DMS79 treated with DMSO at 0.1 percent for 48 hours (cell line): ENCODE measurements around the gene GAST.

Experiments
- DNase-seq: peaks from one replicate; lab custom pipeline; 2025; lab: John Stamatoyannopoulos, UW

The GAST gene

DNA sequence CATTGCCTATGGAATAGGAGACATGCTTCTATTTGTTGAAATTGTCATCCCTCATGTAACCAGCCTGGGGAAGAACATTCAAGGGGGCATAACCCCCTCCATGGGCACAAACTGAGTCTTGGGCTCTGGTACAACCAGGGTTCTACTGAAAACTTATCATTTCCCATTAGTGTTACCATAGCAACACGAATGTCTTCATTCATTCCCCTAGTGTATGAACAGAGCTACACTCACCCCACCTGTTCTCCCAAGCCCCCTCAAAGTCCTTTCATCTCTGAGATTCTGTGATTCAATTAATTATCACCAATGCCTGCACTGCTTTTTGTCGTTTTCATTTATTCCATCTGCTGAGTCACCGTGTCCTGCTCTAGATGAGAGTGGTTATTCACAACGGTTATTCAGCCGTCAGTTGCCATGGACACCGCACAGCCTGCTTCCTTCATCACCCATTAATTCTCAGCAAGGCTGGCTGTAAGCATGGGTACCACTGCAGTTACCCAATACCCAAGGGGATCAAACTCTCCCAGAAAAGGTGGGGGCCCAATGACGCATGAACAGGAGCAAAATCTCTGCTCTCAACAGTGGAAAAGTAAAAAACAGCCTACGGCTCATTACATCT lies 1.6 kb upstream of the GAST start:
- DNase-seq, result peak; percentile 59

DNA sequence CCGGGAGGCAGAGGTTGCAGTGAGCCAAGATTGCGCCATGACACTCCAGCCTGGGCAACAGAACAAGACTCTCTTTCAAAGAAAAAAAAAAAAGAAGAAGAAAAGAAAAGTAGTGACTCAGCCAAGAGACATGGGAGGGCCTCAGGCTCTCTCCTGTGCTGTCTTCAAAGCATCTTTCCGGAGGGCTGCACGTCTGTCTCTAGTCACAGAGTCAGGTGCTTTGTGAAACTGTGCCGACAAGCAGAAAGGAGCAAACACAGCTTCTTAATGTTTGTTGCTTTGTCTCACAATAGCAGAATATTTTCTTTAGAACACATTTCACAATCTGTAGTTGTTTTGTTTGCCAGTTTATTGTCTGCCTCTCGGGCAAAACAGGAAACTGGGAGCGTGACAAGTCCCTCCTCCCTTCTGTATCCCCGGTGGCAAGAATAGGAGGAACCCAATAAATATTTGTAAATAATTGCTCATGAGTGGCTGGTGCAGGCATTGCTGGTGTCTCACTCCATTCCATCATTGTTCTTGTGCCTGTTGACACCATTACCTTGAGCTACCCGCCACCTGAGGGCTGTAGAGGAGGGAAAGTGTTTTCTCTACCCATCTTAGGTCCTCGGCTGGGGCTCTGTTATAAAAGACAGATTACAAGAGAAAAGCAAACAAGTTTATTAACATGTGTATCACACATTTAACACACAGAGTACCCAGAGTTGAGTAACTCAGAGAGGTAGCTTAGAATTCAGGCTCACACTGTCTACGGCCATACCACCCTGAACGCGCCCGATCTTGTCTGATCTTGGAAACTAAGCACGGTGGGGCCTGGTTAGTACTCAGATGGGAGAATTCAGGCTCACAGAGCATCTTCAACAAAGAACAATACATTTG lies 5.5 kb downstream of the GAST start:
- DNase-seq, result no peak

DNA sequence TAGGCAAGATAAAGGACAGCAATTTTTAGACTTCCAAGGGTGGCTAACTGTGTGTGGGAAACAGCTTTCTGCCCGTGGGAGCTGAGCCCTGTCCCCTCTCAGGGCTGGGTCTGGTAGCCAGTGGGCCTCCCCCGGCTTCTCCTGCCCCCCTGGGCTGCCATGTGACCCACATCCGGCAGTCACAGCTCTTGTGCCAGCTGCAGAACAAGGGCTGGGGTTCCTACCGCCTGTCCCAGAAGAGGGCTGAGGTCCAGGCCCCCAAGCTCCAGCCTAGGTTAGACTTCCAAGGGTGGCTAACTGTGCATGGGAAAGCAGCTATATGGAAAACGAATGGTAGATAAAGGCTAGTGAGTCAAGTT lies 6.1 kb downstream of the GAST start:
- no peak for DNase-seq

DNA sequence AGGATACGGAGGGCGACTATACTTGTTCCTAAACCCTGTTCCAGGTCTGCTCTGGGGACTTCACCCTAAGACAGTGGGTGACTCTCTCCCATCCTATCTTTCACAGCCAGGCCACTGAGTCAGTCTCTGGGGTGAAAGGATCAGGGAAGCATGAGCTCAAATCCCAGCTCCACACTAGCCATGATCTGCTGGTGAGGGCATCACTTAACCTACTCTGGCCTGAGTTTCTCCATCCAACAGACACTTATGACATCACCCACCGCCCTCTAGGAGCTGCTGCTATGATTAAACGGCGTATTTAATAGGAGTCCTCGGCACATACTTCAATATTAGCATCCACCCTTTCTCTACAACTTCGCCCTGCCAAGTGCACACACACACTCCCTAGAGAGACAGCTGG lies 10.1 kb downstream of the GAST start:
- DNase-seq, result no peak

DNA sequence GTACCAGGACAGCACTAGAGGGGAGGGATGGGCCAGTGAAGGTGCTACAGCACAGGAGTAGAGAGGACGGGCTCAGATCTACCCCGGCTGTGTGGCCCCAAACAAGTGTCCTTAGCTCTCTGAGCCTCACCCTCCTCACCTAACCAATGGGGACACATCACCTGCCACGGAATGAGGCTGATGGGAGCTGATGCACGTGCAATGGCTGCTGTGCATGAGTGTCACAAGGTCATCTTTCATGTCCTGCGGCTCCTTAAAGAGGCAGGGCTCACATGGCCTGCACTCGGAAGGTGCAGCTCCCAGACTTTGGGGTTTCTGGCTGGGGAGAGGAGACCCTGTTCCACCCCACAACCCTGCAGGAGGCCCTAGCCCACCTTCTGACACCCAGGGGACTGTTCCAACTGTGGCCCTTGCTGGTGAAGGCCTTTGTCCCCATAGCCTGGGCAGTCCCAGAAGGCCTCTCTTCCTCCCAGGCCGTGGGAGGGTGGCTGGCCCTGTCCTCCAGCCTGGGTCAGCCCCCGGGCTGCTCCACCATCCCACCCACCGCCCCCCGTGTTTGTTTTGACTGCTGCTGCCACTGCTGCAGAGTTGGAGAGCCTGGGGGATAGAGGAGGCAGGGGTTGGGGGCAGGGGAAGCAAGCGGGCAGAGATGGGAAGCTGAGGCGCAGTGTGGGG lies 11.8 kb downstream of the GAST start:
- no peak for DNase-seq

DNA sequence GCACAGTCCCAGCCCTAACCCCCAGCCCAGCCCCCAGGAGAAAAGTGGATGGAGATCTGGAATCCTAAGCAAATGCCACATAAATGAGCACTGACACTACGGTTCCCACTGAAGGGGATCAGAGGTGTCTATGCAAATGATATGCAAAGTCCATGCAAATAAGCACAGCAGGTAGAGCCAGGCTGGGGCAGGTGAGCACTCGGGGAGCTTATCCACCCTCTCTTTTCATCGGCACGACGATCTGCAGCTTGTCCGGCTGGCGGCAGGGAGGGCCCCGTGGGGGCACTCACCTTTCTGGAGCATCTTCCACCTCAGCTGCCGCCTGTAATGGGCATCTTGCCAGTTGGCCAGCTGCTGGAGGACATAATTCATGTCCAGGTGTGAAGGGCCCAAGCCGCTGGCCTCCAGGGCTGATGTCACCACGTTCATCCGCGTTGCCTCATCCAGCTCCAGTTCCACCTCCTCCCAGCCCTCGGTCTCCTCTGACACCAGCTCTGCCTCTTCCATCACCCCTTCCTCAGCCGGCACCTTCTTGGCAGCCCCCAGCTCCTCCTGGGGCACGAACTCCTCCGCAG lies 12.4 kb downstream of the GAST start:
- DNase-seq, result peak; percentile 19

DNA sequence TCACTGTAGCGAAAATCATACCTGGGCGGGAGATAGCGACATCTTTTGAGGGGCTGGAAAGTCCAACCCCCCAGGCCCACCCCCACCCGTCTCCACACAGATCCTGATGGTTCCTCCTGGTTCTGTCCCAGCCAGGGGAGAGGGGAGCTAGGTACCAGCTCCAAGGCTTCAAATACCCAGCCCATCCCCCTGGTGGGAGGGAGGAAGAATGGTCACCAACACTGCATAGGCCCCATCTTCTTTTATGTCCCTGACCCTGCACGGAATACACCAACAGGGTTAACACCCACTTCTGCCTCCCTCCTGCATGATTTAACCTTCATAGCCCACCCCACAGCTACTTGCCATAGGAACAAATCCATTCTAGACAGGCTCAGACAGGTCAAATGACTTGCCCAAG lies 13.0 kb downstream of the GAST start:
- DNase-seq, result no peak

DNA sequence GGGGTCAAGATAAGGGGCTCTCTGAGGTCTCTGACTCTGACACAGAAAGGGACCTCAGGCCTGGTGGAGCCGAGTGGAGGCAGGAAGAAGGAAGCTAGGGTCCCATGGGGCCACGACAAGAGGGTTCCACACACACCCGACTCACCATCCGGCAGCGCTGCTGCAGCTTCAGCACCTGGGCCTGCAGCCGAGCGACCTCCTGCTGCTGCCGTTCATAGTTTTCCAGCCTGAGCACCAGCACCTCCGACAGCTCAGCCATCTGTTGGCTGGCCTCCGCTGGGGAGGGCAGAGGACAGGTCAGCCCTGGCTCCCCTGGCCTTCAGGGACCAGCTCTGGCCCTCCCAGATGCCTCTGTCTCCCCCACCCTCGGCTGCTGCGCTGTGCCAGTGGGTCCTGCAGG lies 15.9 kb downstream of the GAST start:
- DNase-seq, result no peak

DNA sequence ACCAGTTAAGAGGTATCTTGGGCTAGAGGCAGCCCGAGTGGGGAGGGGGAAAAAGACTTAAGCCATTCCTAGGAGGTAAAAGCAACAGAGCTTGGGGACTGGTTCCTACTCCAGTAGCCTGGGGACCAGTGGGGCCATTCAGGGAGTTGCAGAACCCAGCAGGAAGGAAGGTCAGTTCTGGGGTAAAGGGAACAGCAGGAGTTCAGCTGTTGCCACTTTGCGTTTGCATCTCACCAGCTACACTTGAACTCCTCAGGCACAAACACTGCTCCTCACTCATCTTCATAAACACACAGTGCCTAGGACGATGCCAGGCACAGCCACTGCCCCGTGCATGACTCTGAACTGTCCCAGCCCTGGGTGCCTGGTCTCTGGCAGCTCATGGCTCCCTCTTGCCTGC lies 18.3 kb downstream of the GAST start:
- DNase-seq, result no peak

DNA sequence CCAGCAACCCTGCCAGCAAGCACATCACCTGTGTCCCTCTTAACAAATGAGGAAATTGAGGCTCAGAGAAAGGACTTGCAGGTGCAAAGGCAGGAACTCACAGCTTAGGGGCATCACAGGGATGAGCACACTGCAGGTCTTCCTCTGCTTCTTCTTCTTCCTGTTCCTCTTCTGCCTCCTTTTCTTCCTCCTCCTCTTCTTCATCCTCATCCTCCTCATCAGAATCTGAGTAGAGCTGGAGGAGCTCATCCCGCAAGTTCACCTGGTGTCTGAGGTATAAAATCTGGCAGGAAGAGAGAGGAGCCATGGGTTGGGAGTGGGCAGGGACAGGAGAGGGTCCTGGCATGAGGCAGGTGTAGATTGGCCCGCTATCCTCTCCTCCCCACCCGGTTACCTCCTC lies 19.7 kb downstream of the GAST start:
- DNase-seq, result no peak

DNA sequence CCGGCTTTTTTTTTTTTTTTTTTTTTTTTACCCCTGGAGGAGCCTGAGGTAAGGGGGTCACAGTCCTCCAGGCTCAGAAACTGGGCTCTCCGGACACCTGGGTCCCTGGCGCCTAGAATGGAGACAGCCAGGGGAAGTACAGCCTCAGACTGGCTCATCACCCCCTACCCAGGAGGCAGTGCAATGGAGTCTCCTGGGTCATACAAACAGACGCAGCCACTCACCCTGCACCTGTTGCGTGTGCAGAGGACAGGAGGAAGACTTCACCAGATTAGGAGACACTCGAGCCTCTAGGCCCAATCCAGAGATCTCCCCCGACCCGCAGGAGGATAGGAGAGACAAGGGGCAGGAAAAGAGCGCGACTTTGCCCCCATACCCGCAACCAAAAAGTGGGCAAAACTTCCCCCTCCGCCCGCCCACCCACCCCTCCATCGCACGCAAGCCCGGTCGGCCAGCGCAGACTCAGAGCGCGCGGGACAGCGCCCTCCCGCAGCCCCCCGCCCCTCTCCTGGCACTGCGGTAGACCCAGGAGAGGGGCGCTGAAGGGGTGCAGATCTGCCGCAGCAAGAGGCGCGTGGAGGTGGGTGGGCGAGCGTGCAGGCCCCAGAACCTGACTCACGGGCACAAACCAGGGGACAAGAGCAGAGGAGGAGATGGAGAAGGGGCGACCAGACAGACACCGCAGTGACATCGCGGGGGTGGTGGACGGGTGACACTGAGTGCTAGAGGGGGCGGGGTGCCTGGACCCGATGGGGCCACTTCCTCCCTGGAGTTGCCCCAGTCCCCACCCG lies 21.4 kb downstream of the GAST start:
- no peak for DNase-seq

DNA sequence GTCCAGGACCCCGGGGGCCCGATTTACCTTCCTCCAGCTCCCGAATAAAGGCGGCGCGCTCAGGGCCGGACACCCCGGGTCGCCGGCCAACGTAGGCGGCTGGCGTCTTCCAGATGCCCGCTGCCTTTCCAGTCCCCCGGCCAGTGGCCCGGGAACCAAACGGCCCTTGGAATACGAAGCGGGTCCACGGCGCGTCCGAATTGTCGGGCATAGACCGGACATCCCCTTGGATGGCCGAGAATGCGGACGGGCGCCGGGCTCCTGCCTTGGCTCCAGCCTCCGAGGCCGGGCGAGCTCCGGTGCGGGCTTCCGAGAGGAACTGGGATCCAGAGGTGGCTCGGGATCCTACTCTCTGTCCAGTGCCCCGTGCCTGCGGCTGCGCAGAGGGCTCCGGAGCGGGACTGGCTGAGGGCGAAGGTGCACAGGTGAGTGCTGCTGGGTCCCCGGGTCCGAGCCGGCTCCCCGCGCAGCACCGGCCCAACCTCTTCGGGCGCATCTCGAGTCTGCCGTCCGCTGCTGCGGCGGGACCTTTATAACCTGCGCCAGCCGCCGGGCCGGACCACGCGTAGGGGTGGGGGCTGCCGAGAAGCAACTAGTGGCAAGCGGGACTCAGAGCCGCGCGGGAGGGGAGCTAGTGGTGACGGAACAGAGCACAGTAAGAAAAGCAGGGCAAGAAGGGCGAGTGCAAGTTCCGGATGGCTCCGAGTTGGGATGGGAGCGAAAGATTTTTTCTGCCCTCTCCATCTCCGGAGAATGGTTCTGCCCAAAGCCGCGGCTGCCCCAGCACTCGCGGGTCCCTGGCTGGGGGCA lies 22.2 kb downstream of the GAST start, which contains the start of gene HAP1:
HAP1 (minus strand) TSS at position 505 of the 810 bp plus-strand sequence; CDS start at position 496, 9 bp downstream.
- peak; percentile 50 for DNase-seq

DNA sequence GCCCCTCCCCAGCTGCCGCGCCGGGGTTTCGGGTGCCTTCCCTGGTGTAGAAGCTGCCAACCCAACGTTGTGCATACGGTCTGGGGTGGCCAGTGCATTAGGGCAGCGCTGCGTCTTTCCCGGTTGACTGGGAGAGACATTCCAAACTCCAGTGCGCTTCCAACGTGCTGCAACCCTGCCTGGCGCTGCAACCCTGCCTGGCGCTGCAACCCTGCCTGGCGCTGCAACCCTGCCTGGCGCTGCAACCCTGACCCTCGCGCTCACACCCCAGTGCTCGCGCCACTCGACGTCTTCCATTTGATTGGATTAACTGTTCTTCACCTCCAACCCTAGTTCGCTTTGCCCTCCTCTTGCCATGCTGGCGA lies 22.8 kb downstream of the GAST start:
- peak; percentile 39 for DNase-seq

DNA sequence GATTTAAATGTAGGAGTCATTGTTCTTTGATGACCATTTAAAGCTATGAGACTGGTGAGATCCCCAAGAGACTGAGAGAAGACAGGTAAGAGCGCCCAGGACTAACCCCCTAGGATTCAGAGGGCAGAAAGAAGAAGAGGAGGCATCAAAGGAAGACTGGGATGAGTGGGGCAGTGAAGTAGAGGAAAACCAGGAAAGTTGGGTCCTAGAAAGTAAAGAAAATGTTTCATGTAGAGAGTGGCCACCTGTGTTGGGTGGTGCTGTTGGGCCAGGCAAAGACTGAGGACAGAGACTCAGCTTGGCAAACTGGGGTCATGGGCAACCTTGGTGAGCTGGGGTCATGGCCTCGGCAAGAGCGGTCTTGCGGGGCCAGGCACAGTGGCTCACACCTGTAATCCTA lies 23.6 kb downstream of the GAST start:
- no peak for DNase-seq

DNA sequence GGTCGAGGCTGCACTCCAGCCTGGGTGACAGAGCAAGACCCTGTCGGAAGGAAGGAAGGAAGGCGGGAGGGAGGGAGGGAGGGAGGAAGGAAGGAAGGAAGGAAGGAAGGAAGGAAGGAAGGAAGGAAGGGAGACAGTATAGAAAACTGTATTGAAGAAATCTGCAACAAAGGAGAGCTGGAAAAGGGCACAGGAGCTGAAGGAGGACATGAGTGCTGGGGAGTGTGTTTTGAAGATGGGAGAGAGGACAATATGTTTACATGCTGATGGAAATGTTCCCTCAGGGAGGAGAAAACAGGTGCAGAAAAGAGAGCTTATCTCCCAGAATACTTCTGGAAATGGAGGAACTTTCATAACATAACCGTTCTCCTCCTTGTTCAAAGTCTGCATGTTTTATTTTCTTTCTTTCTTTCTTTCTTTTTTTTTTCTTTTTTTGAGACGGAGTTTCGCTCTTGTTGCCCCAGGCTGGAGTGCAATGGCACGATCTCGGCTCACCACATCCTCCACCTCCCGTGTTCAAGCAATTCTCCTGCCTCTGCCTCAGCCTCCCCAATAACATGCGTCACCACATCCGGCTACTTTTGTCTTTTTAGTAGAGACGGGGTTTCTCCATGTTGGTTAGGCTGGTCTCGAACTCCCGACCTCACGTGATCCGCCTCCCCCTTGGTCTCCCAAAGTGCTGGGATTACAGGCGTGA lies 25.0 kb downstream of the GAST start:
- DNase-seq, result no peak

DNA sequence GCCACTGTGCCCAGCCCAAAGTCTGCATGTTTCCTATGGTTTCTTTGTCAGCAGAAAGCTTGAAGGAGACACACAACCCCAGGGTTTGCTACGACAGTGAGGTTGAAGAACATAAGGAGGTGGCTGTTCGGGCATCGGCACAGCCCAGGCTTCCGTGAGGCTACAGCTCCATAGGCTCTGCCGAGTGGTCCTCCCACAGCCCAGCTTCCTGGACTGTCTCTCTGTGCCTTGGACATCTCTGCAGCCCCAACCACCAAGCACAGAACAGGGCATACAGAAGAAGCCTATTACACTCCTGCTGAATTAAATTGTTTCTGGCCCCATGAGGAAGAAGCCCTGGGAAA lies 25.5 kb downstream of the GAST start:
- DNase-seq, result no peak

DNA sequence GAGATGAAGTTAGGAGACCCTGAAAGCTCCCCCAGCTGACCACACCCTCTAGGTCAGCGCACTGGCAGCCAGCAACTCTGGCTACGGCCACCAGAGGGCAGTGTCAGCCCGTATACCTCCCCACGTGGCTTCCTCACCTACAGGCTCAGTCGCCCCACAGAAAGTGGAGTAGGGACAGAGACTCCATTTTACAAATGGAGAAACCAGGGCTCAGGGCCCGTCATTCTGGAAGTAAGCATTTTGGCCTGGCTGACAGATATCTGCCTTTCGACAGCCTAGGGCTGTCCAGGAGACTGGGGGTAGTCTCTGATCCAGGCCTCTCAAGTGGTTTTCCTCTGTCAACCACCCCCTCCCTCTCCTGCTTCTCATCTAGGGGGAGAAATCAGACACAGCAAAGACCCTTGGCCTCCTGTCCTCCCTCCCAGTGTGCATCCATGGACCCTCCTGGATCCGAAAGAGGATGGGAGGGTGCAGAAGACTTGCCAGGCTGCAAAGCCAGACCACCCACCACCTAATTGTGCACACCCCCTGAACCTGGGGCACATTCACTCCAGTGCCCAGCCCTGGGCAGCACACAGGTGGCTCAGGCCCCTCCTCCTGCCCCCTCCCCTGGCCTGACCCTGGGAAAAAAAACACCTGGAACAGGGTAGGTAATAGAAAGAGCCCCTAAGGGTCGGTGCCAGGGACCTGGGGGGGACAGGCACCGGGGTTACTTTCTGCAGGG lies 26.1 kb downstream of the GAST start:
- peak; percentile 79 for DNase-seq

DNA sequence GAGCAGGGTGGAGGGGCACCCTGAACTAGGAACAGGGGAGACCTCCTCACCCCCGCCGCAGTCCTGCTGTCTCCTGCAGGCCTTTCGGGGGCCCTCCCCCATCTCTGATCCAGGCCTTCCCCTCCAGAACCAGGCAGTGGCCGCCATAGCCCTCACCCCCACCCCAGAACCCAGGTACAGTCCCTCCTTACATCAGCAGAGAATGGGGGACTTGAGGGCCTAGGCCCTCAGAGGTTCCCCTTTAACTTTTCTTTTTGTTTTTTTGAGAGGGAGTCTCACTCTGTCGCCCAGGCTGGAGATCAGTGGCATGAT lies 26.6 kb downstream of the GAST start:
- no peak for DNase-seq

DNA sequence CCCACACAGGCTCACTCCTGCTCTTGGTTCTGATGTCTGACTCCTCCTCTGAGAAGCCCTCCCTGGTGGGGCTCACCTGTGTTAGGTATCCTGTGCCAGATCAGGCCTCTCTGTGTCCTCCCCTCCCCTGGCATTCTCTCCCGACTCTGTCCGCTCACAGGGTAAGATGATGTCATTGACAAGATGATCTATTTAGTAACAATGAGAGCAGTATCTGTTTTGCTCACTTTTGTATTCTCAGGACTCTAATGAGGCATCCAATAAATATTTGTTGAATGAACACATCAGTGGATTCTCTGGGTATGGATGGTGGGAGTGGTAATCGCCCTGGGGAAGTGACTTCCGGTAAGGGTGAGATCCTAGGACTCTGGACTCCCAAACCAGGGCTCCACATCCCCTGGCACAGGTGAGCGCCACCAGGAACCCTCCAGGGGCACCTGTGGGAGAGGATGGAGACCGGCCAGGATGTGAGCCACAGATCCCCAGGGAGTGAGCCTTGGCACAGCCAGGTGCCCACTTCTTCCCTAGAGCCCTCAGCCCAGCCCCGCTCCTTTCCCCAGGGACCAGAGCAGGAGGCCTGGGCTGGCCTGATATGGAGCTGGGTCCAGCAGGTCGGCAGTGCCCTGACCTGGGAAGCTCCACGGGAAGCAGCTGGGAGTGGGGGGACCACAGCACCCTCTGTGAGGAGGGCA lies 27.7 kb downstream of the GAST start:
- DNase-seq, result no peak

DNA sequence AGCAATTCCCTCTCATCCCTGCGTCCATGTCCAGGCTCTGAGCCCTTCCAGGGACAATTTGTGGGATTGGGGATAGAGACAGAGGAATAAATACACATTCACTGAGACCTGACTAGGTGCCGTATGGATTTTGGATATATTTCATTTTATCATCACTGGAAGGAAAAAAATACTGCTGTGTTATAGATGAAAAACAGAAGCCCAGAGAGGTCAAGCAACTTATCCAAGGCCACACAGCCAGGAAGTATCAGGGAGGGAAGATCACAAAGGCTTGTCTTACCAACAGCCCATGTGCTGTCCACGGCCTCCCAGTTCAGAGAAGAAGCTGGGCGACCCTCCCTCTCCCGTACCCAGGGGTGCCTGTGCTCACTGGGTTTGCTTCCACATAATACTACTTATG lies 28.4 kb downstream of the GAST start:
- DNase-seq, result no peak
